OCI-LY3 (cell line): ENCODE data around the gene FKBP5.

Source experiments
- EZH2phosphoT487 ChIP-seq: fragments of 200-600 bp; shearing (Covaris generic); IDR thresholded peaks from 2 replicates; pipeline ENCODE4 v1.6.1; 2018; ENCODE audit warnings: antibody characterized with exemption, mixed run types, low read depth
- TF ChIP-seq, protein P1 (sequence below): fragments of 200-600, 300-600 bp; sonication (generic); IDR thresholded peaks from 2 replicates; pipeline ENCODE4 v1.5.1; 2014; ENCODE audit warnings: antibody characterized with exemption, low read length, low read depth

DNA sequence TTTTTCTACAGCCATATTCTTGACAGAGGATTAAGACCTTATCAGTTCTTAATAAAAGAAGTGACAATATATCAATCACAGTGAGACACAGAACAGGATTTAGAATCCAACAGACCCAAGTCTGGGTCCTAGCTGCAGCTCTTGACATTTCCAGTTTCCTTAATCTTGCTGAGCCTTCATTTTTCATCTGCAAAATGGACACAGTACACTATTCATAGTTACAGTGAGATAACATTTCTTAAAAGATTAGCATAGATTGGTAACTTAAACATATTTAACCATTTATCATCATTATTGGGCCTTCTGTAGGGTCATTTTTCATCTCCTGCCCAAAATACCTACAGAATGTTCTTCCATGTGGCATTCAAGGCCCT, 45.6 kb downstream of the FKBP5 start:
- TF ChIP-seq, protein P1, sequence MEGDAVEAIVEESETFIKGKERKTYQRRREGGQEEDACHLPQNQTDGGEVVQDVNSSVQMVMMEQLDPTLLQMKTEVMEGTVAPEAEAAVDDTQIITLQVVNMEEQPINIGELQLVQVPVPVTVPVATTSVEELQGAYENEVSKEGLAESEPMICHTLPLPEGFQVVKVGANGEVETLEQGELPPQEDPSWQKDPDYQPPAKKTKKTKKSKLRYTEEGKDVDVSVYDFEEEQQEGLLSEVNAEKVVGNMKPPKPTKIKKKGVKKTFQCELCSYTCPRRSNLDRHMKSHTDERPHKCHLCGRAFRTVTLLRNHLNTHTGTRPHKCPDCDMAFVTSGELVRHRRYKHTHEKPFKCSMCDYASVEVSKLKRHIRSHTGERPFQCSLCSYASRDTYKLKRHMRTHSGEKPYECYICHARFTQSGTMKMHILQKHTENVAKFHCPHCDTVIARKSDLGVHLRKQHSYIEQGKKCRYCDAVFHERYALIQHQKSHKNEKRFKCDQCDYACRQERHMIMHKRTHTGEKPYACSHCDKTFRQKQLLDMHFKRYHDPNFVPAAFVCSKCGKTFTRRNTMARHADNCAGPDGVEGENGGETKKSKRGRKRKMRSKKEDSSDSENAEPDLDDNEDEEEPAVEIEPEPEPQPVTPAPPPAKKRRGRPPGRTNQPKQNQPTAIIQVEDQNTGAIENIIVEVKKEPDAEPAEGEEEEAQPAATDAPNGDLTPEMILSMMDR, result no peak
- no peak for TF ChIP-seq EZH2phosphoT487
